ENCODE results near the gene CRIM1.

DNA sequence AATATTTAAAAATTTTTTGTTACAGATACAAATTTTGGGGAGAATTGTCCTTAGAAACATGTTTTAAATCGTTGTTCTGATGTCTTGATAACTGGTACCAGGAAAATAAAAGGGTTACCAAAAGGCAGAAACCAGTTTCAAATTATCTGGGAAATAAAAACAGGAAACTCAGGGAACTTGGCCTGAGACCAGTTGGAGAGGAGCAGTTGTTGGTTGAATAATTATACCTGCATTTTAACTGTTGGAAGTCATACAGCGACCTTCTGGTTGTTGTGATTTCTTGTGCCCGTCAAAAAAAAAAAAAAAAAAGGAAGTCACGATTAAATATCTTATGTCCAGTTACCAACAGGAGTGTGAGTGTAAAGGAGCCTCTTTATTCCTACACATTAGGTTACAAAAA is 51.8 kb downstream of the CRIM1 start:
- TF ChIP-seq, protein P1, sequence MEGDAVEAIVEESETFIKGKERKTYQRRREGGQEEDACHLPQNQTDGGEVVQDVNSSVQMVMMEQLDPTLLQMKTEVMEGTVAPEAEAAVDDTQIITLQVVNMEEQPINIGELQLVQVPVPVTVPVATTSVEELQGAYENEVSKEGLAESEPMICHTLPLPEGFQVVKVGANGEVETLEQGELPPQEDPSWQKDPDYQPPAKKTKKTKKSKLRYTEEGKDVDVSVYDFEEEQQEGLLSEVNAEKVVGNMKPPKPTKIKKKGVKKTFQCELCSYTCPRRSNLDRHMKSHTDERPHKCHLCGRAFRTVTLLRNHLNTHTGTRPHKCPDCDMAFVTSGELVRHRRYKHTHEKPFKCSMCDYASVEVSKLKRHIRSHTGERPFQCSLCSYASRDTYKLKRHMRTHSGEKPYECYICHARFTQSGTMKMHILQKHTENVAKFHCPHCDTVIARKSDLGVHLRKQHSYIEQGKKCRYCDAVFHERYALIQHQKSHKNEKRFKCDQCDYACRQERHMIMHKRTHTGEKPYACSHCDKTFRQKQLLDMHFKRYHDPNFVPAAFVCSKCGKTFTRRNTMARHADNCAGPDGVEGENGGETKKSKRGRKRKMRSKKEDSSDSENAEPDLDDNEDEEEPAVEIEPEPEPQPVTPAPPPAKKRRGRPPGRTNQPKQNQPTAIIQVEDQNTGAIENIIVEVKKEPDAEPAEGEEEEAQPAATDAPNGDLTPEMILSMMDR (IDR thresholded peaks at IDR 0.05), result no peak
- TF ChIP-seq POLR2A (IDR thresholded peaks at IDR 0.05), result no peak
